NCI-H446 (cell line): ENCODE measurements around the gene HEXIM1.
A peak's percentile ranks its signal among the peaks of the same experiment; 100 is the strongest.

Experiments
- DNase-seq, 2 experiments: peaks; one replicate each; lab custom pipeline; 2025; lab: John Stamatoyannopoulos, UW

The HEXIM1 gene

GRCh38 chr17:45172232-45172540, 23.9 kb downstream of the HEXIM1 start:
- DNase-seq = no peak

DNA sequence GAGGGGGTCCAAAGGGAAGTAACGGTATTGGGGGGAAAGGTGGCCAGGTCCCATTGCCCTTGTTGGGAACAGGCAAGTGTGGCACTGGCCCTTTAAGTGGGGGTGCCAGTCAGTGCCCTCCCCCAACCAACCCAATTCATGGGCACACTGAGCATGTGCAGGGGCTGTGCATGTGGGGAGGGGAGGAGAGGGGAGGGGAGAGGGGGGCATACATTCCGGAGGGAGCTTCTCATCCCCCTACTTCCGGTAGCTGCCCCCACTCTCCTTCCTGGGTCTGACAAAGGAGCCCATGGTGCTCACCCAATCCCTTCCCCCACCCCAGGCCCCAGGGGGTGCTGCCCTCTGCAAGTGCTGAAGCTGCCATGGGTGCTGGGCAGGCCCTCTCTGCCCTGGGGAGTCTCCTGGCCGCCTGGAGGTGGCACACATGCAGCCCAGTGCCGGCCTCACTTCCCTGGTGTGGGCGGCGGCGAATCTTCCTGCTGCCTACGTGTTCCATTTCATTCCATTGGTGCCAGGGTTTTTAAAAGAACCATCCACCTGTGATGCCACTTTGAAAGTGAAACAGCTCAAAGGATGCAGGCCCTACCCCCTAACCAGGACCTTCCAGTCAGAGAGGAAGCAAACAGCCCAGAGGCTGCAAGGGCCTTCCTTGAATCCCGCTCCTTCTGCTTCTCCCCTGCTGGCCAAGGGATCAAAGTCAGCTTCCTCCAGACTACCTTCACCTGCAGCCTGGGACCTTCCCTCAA, 24.4 kb downstream of the HEXIM1 start:
- DNase-seq = no peak

- DNase-seq = no peak
Measured at GRCh38 chr17:45175759-45176115, 27.5 kb downstream of the HEXIM1 start.

GRCh38 chr17:45177563-45177962, 29.3 kb downstream of the HEXIM1 start:
- no peak for DNase-seq

GRCh38 chr17:45184144-45184543, 35.9 kb downstream of the HEXIM1 start:
- no peak for DNase-seq

DNA sequence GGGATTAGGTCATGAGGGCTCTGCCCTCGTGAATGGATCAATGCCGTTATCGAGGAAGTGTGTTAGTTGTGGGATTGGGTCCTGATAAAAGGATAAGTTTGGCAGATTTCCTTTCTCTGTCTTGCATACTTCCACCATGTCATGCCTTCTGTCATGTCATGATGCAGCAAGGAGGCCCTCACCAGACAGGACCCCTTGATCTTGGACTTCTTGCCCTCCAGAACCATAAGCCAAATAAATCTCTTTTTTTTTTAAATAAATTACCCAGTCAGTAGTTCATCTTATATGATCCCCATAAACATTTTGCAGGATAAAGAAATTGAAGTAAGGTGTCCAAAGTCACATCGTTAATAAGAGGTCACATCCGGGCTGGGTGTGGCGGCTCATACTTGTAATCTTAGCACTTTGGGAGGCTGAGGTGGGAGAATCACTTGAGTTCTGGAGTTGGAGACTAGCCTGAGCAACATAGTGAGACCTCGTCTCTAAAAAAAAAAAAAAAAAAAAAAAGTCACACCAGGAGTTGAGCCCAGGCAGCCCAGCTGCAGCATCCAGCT, 38.6 kb downstream of the HEXIM1 start:
- DNase-seq = no peak

DNA sequence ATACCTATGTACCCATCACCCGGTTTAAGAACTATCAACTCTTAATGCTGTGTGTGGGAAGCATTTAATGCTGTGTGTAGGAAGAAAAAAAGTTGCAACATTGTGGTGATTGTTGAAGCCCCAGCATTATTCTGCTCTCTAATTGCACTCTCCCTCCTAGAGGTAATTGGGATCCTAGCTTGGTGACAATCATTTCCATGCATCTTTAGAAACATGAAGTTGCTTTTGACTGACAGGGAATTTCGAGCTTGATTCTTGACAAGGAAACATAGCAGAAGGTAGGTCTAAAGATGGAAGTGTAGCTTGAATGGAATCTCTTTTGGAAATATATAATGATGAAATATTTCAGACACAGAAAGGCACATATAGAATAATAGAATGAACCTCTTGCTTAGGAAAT, 40.7 kb downstream of the HEXIM1 start:
- DNase-seq = no peak

DNA sequence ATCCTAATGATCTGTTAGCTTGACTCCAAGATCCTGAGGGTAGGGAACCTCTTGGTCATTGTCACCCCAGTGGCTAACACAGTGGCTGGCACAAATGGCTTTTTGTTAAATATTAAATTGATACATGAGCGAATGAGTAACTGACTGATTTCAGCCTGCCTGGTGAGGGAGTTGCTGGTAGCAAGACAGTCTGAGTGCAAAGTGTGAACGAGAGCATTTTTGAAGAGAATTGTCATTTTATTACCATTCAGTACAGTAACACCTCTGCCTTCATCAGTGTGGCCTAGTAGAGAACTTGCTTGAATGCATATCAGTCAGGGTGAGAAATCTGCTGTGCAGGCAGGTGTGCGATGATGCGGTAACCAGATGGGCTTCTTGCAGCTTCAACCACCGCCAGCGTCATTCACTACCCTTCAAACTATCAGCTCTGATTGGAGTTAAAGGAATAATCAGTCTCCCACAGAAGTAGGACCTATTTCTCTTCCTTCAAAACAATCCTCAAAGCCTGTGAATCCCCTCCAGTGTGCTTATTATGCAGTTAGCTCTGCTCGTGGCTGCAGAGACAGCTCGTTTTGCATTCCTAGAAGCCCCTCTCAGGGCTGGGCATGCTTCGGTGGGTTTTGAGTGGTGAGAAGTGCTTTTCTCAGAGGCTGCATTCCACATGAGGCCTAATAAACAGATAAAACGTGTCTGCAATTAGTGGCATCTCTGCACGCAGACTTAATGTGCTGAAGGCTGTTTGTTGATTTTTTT, 42.4 kb downstream of the HEXIM1 start:
- DNase-seq = no peak

DNA sequence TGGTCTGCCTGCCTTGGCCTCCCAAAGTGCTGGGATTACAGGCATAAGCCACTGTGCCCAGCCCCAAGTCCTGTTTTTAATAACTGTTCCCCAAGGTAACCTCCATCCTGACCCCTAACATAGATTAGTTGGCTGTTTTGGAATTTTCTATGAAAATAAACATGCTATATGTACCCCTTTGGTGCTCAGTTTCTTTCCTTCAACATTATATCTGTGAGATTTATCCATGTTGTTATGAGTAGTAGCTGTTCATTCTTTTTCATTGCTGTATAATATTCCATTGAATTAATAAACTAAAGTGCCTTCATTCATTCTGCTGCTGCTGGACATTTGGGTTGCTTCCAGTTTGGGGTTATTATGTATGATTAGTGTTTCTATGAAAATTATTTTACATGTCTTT, 47.1 kb downstream of the HEXIM1 start:
- DNase-seq = no peak

- DNase-seq = no peak
Measured at GRCh38 chr17:45197108-45197507, 48.8 kb downstream of the HEXIM1 start.

GRCh38 chr17:45197555-45198334, 49.5 kb downstream of the HEXIM1 start:
- peak; percentile 52 to 91 for DNase-seq

- DNase-seq = no peak
Measured at GRCh38 chr17:45200701-45201100, 52.4 kb downstream of the HEXIM1 start.

GRCh38 chr17:45201457-45201856, 53.2 kb downstream of the HEXIM1 start:
- DNase-seq = no peak
